ENCODE results near the gene B4GALNT4.
"Not testable (repeated sequence)": the region's sequence is repeated elsewhere in the genome, so short reads cannot be mapped to it uniquely, and the experiment has no call there.

The B4GALNT4 gene, protein sequence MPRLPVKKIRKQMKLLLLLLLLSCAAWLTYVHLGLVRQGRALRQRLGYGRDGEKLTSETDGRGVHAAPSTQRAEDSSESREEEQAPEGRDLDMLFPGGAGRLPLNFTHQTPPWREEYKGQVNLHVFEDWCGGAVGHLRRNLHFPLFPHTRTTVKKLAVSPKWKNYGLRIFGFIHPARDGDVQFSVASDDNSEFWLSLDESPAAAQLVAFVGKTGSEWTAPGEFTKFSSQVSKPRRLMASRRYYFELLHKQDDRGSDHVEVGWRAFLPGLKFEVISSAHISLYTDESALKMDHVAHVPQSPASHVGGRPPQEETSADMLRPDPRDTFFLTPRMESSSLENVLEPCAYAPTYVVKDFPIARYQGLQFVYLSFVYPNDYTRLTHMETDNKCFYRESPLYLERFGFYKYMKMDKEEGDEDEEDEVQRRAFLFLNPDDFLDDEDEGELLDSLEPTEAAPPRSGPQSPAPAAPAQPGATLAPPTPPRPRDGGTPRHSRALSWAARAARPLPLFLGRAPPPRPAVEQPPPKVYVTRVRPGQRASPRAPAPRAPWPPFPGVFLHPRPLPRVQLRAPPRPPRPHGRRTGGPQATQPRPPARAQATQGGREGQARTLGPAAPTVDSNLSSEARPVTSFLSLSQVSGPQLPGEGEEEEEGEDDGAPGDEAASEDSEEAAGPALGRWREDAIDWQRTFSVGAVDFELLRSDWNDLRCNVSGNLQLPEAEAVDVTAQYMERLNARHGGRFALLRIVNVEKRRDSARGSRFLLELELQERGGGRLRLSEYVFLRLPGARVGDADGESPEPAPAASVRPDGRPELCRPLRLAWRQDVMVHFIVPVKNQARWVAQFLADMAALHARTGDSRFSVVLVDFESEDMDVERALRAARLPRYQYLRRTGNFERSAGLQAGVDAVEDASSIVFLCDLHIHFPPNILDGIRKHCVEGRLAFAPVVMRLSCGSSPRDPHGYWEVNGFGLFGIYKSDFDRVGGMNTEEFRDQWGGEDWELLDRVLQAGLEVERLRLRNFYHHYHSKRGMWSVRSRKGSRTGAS

DNA sequence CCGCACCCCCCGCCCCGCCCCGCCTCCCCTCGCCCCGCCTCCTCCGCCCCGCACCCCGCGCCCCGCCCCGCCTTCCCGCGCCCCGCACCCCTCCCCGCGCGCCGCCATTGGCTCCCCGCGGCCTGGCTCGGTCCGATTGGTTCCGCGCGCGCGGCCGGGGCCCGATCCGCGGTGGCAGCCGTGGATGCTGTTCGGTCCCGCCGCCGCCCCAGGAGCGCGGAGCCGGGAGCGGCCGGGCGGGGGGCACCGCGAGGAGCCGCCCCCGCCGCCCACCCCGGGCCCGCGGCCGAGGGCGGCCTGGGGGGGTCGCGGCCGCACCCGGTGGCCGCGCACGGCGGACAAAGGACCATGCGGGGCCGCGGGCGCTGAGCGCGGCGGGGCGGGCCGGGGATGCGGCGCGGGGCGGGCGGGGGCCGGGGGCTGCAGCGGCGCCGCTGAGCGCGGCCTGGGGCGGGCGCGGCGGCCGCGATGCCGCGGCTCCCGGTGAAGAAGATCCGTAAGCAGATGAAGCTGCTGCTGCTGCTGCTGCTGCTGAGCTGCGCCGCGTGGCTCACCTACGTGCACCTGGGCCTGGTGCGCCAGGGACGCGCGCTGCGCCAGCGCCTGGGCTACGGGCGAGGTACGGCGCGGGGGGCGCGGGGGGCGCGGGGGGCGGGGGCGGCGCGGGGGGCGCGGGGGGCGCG, at the start of gene B4GALNT4:
Gene B4GALNT4, plus strand, starts transcription at position 164 of the 683 bp plus-strand sequence. Its CDS starts 305 bp downstream, at position 469.
- DNase-seq (ENCODE audit: low spot score): peak; percentile 60

DNA sequence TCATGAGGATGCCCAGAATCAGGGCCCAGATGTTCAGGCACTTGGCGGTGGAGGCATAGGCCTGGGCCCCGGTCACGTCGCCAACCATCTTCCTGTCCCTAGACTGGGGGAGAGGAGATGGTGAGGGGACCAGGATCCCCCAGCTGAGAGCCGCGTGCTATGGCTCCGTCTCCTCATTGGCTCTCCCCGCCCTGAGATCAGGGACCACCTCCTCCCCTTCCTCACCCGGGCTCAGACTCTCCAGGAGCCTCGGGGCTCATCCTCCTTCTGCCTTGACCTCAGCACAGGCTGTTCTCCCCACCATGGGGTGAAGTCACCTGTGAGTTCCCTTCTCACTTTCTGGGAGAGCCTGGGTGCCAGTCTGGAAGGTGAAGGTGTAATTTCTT, 49.4 kb upstream of the B4GALNT4 start:
- not testable (repeated sequence) for DNase-seq (ENCODE audit: low spot score)

DNA sequence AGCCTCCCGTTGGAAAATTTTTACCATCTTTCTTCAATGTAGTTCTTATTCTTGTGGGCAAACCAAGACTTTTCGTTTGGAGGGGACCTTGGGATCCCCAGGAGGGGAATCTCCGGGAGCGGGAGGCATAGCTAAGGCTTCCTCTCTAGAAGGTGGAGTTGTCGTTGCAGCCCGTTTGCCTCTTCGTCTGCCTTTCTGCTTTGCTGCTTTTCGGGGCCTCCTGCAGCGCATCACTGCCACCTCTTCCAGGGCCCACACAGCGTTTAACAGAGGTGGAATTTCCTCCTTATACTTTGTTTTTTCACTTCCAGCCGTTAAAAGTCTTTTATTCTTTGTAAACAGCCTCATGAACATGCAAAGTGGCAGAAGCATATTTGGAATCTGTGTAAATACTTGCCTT, 45.1 kb upstream of the B4GALNT4 start:
- no peak for DNase-seq (ENCODE audit: low spot score)

DNA sequence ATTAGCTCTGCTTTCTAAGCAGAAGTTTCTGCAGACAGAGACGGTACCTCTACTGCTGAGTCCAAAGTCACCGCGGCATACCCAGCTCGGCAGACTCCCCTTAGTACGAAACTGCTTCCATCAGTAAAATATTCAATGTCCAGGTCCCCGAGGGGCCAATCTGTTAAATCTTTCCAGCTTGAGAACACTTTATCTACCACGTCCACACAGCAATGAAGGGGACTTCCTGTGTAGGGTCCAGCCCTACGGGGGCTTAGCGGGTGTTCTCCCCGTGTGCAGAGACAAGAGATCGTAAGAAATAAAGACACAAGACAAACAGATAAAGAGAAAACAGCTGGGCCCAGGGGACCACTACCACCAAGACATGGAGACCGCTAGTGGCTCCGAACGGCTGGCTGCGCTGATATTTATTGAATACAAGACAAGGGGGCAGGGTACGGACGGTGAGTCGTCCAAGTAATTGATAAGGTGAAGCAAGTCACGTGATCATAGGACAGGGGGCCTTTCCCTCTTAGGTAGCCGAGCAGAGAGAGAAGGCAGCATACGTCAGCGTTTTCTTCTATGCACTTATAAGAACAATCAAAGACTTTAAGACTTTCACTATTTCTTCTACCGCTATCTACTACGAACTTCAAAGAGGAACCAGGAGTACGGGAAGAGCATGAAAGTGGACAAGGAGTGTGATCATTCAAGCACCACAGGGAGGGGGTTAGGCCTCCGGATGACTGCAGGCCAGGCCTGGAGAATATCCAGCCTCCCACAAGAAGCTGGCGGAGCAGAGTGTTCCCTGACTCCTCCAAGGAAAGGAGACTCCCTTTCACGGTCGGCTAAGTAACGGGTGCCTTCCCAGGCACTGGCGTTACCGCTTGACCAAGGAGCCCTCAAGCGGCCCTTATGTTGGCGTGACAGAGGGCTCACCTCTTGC, 44.4 kb upstream of the B4GALNT4 start:
- DNase-seq (ENCODE audit: low spot score): not testable (repeated sequence)

DNA sequence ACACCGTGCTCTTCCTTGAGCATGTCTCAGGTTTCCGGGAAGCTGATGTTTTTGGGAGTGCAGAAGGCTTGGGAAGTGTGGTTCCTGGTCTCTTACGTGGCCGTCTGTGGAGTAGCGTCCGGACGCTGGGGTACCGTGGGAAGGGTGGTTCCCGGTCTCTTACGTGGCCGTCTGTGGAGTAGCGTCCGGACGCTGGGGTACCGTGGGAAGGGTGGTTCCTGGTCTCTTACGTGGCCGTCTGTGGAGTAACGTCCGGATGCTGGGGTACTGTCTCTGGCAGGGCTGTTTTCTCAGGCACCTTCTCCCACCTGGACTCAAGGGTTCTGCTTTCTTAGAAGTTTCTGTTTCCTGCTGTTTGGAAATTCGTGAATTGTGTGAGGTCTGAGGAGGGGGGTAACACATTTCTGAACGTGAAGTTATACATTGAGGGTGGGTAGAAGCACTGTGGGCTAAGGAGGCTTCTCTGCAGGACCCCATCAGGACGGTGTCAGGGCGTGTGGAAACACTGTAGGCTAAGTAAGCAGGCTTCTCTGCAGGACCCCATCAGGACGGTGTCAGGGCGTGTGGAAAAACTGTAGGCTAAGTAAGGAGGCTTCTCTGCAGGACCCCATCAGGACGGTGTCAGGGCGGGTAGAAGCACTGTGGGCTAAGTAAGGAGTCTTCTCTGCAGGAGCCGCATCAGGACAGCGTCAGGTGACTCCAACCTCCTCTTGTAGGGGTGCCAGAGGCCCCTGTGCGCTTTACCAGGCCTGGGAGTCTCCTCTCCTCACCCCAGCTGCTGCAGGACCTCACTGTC, 43.3 kb upstream of the B4GALNT4 start:
- DNase-seq (ENCODE audit: low spot score): no peak

DNA sequence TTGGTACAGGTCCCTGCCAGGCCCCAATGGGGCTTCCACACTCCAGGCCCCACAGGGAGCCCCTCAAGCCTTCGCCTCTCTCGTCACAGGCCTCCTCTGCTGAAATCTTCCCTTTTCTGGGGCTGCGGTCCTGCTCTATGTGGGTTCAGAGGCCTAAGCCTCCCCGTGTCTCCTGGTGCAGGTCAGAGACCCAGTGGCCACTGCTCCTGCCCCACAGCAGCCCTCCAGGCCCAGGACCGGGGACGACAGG, 42.8 kb upstream of the B4GALNT4 start:
- DNase-seq (ENCODE audit: low spot score): no peak

DNA sequence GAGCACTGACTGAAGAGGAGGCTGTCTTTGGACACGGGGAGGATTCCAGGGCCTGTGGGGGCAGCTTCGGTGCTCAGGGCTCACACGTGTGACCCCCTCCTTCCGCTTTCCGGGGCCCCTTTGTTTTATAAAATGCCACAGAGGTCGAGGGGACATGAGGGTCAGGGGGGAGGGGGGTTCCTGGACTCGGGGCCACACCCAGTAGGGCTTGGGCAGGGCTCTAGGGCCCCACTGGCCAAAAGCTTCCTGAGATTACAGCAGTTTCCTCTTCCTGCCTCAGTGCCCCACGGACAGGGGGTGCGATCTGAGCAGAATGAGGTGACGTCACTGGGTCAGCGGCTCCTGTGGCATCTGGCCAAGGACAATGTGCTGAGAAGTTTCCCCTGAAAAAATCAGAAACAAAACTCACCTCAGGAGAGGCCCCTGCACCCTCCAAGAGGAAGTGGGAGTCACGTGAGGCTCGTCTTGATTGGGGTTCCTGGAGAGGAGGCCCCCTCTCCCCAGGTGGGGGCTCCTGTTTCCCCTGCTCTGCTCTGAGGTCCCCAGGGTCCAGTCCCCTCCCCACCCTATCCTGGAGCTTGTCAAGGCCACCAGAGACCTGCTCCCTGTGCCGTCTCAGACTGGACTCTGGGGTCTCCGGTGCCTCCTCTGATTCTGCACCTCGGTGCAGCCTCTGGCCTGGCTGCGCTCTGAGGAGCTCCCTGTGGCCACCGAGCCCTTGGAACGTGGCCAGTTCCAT, 42.3 kb upstream of the B4GALNT4 start:
- no peak for DNase-seq (ENCODE audit: low spot score)

DNA sequence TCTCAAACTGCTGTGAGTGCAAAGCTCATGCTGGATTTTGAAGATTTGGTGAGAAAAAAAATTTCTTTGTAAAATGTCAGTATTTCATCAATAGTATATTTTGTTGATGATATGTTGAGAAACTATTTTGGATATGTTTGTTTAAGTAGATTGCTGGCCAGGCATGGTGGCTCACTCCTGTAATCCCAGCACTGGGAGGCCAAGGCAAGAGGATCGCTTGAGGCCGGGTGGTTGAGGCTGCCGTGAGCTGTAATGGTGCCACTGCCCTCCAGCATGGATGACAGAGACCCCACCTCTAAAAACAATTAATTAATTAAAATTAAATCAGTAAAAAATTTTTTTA, 41.7 kb upstream of the B4GALNT4 start:
- DNase-seq (ENCODE audit: low spot score): no peak

DNA sequence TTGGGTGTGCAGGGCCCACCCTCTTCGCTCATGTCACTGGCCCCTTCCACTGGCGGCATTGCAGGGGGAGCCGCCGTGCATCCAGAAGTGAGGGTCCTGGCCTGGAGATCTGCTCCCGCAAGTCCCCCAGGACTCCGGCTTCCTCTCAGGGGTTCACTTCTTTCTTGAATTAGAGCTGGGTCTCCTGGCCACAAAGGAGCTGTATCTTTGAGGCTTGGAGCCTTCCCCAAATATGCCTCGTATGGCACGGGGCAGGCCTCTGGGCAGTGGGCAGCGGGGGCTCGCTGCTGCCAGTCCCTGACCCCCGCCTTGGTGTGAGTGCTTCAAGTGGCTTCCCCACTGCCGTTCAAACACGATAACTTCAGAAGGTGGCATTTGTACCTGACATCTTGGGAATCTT, 41.3 kb upstream of the B4GALNT4 start:
- no peak for DNase-seq (ENCODE audit: low spot score)

DNA sequence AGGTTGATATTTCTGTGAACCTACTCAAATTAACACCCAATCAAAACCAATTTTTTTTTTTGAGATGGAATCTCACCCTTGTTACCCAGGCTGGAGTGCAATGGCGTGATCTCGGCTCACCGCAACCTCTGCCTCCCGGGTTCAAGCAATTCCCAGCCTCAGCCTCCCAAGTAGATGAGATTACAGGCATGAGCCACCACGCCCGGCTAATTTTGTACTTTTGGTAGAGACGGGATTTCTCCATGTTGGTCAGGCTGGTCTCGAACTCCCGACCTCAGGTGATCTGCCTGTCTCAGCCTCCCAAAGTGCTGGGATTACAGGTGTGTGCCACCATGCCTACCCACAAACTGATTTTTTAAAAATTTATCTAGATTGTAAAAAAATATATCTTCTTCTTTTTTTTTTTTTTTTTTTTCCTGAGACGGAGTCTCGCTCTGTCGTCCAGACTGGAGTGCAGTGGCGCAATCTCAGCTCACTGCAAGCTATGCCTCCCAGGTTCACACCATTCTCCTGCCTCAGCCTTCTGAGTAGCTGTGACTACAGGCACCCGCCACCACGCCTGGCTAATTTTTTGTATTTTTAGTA, 40.7 kb upstream of the B4GALNT4 start:
- not testable (repeated sequence) for DNase-seq (ENCODE audit: low spot score)

DNA sequence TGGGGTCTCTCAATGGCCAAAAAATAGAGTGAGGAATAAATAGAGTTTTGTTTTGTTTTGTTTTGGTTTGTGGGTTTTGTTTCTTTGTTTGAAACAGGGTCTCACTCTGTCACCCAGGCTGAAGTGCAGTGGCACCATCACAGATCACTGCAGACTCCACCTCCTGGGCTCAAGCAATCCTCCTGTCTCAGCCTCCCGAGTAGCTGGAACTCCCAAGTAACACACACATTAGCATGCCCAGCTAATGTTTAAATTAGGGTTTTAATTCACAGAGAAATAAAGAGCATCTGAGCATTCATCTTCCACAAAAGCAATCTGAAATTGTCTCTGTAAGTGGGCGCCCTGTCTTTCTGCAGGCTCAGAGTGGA, 39.4 kb upstream of the B4GALNT4 start:
- DNase-seq (ENCODE audit: low spot score): no peak

DNA sequence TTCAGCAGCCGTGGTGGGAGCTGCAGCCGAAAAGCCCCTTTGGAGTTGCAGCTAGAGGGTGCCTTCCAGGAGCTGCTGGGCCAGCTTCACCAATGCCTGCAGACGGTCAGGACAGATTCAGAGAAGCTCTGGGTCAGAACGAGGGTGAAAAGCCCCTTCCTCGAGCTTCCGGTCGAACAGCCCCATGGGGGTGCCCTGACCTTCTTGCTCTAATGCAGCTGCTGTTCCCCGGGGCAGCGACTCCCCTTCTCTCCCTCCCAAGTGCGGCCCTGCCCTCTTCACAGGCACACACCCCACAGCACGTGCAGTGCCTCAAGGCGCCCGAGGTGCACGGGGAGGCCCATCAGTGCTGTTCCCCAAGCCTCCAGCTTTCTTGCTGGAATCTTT, 39.0 kb upstream of the B4GALNT4 start:
- no peak for DNase-seq (ENCODE audit: low spot score)

DNA sequence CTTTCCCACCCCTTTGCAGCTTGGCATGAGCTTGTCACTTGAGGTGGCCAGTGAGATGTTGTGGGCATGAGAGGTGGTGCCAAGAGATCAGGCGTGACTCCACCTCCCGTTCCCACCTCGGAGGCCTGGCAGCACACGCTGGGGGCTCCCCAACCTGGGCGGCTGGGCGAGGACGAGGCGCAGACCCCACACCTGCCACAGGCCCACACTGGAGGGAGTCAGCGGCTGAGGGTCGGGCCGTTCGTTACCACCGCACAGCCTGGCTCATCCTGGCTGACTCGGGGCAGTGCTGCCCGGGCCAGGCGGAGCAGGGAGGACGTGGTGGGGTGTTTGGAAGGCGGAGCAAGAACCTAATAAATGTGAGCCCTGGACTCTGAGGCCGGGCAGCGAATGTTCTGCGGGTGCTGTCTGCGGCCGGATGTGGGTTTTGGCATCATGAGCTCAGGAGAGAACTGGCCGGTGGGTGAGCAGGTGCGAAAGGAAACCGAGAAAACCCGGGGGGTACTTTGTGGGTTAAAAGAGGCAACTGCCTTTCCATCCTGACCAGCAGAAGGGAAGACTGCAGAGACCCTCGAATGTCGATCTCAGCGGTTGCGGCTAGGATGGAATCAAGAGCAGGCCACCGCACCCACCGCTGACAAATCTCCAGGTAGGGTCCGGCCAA, 38.5 kb upstream of the B4GALNT4 start:
- no peak for DNase-seq (ENCODE audit: low spot score)

DNA sequence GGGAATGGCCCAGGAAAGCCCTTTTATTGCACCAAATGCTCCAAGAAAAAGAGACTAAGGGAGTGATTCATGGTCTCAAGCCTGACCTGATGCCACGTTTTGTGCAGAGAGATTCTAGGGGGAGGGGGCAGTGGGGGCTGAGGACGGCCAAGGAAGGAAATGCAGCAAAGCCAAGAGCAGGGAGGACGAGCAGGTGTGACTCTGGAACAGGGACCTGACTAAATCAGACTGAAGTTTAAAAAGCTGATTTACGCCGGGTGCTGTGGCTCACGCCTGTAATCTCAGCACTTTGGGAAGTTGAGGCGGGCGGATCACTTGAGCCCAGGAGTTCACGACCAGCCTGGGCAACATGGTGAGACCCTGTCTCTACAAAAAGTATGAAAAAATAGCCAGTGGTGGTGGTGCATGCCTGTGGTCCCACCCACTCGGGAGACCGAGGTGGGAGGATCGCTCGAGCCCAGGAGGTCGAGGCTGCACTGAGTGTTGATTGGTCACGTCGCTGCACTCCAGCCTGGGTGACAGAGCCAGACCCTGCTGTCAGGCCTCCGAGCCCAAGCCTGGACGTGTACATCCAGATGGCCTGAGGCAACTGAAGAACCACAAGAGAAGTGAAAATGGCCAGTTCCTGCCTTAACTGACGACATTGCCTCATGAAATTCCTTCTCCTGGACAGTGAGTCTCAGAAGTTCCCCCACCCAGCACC, 37.8 kb upstream of the B4GALNT4 start:
- DNase-seq (ENCODE audit: low spot score): no peak

DNA sequence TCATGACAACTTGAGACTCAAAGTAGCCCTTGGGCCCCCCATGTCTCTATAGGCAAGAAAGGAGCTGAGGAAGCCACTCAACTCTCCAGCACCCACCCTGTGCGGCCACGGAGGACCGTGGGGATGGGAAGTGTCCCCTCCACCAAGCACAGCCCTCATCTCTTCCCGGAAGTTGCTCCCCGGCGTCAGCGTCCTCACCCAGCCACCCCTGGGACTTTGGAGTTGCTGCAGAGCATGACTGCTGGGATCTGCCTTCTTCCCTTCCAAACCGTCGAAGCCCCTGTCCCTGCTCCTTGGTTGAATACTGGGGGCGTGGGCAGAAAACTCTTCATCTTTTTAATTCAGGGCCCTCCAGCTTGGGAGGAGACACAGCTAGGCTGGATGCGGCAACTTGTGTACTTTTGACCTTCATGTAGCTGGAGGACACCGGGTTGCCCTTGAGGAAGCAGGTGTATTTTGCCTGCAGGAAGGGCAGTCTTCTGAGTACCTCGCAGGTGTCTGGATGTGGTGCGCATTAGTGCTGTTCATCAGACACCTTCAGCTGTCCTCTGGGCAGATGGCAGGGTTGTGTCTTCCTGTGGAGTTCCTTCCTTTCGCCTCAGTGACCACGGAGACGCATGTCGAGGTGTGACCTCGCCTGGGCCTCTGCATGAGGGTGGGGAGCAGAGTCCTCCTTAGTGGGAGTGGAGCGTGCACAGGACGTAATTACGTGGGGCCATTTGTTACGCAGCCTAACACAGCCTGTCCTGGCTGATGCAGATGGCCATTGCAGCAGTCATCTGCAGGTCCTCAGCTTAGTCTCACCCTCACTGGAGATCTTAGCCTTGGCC, 36.4 kb upstream of the B4GALNT4 start:
- DNase-seq (ENCODE audit: low spot score): no peak

DNA sequence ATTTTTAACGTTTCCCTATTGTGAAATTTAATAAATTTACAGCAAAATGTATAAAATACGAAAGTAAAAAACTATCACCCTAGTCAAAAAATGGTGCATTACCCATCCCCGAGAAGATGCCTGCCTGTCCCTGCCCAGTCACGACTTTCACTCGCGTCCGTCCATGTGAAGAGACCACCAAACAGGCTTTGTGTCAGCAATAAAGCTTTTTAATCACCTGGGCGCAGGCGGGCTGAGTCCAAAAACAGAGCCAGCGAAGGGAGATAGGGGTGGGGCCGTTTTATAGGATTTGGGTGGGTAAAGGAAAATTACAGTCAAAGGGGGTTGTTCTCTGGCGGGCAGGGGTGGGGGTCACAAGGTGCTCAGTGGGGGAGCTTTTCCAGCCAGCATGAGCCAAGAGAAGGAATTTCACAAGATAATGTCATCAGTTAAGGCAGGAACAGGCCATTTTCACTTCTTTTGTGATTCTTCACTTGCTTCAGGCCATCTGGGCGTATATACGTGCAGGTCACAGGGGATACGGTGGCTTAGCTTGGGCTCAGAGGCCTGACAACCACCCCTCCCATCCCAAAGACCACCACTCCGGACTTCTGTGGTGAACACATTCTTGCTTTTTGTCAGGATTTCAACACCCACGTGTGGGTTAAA, 35.6 kb upstream of the B4GALNT4 start:
- DNase-seq (ENCODE audit: low spot score): not testable (repeated sequence)

Measured in hepatic stellate cell (primary cell).